Peyer's patch (tissue), 4 donors: ENCODE measurements around the gene CELF6. TPM values are rescaled to one million over a fixed set of nuclear protein-coding genes. Genes with fewer than 3 reads are reported as not detected.

ENCODE experiments used
- DNase-seq, 3 donors: peaks; one replicate each; pipeline ENCODE4 v3.0.0-alpha.2; 2017 to 2019
- H3K27ac ChIP-seq, 4 donors: fragments of 200-600 bp; sonication (generic); one replicate each; pipeline ENCODE4 v1.5.1; 2016 to 2019
- H3K27me3 ChIP-seq, 2 donors: fragments of 200-600 bp; sonication (generic); one replicate each; pipeline ENCODE4 v1.5.1; 2019
- H3K36me3 ChIP-seq, 3 donors: fragments of 200-600 bp; sonication (generic); one replicate each; pipeline ENCODE4 v1.5.1; 2016 to 2019
- H3K4me1 ChIP-seq, 4 donors: fragments of 200-600 bp; sonication (generic); one replicate each; pipeline ENCODE4 v1.5.1; 2016 to 2019
- H3K4me3 ChIP-seq, 4 donors: fragments of 200-600 bp; sonication (generic); 1 replicate in 3 of 4; 2 replicates in 1 of 4; pipeline ENCODE4 v1.5.1; 2016 to 2019; ENCODE audit warnings: mild to moderate bottlenecking in 1 of 4
- H3K9me3 ChIP-seq, 4 donors: fragments of 200-600 bp; sonication (generic); one replicate each; pipeline ENCODE4 v1.5.1; 2016 to 2019; ENCODE audit warnings: mild to moderate bottlenecking in 1 of 4
- POLR2A ChIP-seq, 2 donors: fragments of 450-650 bp; IDR thresholded peaks; one replicate each; pipeline ENCODE4 v1.5.1; 2017; ENCODE audit warnings: antibody characterized with exemption in 2 of 2, mild to moderate bottlenecking in 2 of 2, moderate library complexity in 2 of 2
- total RNA-seq, 4 donors: library from RNA; depleted of rRNA; stranded (reverse); fragments of >200 nt; gene quantifications; one replicate each; pipeline ENCODE4 v1.1.0, GENCODE V29; 2016
- TF ChIP-seq, protein P1 (sequence below), 6 experiments: fragments of 450-650 bp in 4 of 6; fragments of 200-600 bp in 2 of 6; sonication (generic) in 1 of 6; IDR thresholded peaks; one replicate each; pipeline ENCODE4 v1.5.1; 2017 to 2019; ENCODE audit warnings: antibody characterized with exemption in 6 of 6, mild to moderate bottlenecking in 3 of 6, moderate library complexity in 1 of 6

Gene CELF6
- total RNA-seq, 4 donors from 2014 or later = 1.8 to 3.7 (median 3.6) TPM; not detected in 1

GRCh38 chr15:72358121-72358520, 38.2 kb upstream of the CELF6 start:
- no peak for TF ChIP-seq POLR2A (IDR thresholded peaks at IDR 0.05)
- TF ChIP-seq, protein P1, sequence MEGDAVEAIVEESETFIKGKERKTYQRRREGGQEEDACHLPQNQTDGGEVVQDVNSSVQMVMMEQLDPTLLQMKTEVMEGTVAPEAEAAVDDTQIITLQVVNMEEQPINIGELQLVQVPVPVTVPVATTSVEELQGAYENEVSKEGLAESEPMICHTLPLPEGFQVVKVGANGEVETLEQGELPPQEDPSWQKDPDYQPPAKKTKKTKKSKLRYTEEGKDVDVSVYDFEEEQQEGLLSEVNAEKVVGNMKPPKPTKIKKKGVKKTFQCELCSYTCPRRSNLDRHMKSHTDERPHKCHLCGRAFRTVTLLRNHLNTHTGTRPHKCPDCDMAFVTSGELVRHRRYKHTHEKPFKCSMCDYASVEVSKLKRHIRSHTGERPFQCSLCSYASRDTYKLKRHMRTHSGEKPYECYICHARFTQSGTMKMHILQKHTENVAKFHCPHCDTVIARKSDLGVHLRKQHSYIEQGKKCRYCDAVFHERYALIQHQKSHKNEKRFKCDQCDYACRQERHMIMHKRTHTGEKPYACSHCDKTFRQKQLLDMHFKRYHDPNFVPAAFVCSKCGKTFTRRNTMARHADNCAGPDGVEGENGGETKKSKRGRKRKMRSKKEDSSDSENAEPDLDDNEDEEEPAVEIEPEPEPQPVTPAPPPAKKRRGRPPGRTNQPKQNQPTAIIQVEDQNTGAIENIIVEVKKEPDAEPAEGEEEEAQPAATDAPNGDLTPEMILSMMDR (IDR thresholded peaks at IDR 0.05) = no peak

DNA sequence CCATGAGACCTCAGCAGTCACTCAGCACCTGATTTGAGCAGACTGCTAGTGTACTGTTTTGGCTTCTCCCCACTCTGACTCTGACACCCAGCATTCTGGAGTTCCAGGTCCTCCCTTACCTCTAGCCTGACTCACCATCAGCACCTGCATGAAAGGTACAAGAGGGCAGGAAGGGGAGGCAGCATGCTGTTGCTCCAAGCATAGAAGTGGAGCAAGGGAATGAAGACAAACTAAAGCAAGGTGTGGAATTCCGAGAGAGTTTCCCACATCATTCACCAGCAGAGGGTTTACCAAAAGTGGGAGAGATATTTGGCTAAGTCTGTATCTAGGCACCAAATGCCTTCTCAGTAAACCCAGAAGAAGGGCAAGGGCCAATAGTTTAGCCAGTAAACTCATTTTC, 34.5 kb upstream of the CELF6 start:
- Histone ChIP-seq H3K4me1 (peaks cover 0 to 8% (median 0%) of the 10 kb centered on the region in 4 donors), H3K9me3 (no peaks in the 10 kb centered on the region), H3K27ac (no peak overlapping the region), H3K36me3 (peaks cover 0 to 68% (median 0%) of the 10 kb centered on the region in 3 donors), H3K27me3 (no peaks in the 10 kb centered on the region), H3K4me3 (no peak overlapping the region)
- DNase-seq = no peak
- no peak for TF ChIP-seq POLR2A (IDR thresholded peaks at IDR 0.05)
- TF ChIP-seq, protein P1 (IDR thresholded peaks at IDR 0.05) = no peak

More at GRCh38 chr15:72358121-72358520, 38.2 kb upstream of the CELF6 start:
- DNase-seq = no peak
- no peaks in the 10 kb centered on the region for H3K9me3 ChIP-seq
- peaks cover 0 to 33% (median 0%) of the 10 kb centered on the region in 3 donors for H3K36me3 ChIP-seq
- no peaks in the 10 kb centered on the region for H3K27me3 ChIP-seq
- no peak overlapping the region for H3K27ac ChIP-seq
- peaks cover 0 to 8% (median 0%) of the 10 kb centered on the region in 4 donors for H3K4me1 ChIP-seq
- no peak overlapping the region for H3K4me3 ChIP-seq

DNA sequence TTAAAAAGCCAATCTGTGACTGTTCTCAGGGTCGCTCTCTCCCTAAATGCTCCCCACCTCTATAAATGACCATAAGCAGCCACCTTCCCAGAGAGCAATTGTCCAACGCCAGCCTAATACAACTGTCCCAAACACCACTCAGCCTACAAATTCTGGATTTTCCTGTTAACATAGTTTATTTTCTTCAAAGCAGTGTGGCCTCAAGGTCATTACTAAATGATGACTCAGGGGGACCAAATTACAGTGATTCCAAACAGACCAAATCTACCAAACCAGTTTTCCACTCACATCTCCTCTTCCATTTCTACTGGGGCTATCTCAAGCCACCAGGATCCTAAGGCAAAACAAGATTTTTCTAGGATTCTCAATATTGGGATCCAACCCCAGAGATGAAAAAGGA, 33.3 kb upstream of the CELF6 start:
- peaks cover 0 to 81% (median 0%) of the 10 kb centered on the region in 3 donors for H3K36me3 ChIP-seq

GRCh38 chr15:72345806-72346205, 25.8 kb upstream of the CELF6 start:
- no peak for TF ChIP-seq POLR2A (IDR thresholded peaks at IDR 0.05)
- TF ChIP-seq, protein P1 (IDR thresholded peaks at IDR 0.05) = no peak
- no peak for DNase-seq
- peaks cover 0 to 82% (median 0%) of the 10 kb centered on the region in 3 donors for H3K36me3 ChIP-seq
- H3K4me1 ChIP-seq = no peaks in the 10 kb centered on the region
- no peaks in the 10 kb centered on the region for H3K27me3 ChIP-seq
- H3K27ac ChIP-seq = no peak overlapping the region
- no peak overlapping the region for H3K4me3 ChIP-seq
- H3K9me3 ChIP-seq = no peaks in the 10 kb centered on the region

More for the DNA sequence above, 33.3 kb upstream of the CELF6 start:
- H3K4me3 ChIP-seq = no peak overlapping the region
- no peak overlapping the region for H3K27ac ChIP-seq
- no peak for TF ChIP-seq POLR2A (IDR thresholded peaks at IDR 0.05)
- TF ChIP-seq, protein P1 (IDR thresholded peaks at IDR 0.05) = no peak
- no peak for DNase-seq
- no peaks in the 10 kb centered on the region for H3K9me3 ChIP-seq
- H3K27me3 ChIP-seq = no peaks in the 10 kb centered on the region
- H3K4me1 ChIP-seq = peaks cover 0 to 4% (median 0%) of the 10 kb centered on the region in 4 donors

- peaks cover 0 to 77% (median 0%) of the 10 kb centered on the region in 3 donors for H3K36me3 ChIP-seq
- TF ChIP-seq, protein P1 (IDR thresholded peaks at IDR 0.05) = no peak
- no peak for TF ChIP-seq POLR2A (IDR thresholded peaks at IDR 0.05)
- no peaks in the 10 kb centered on the region for H3K9me3 ChIP-seq
- no peak overlapping the region for H3K27ac ChIP-seq
- no peaks in the 10 kb centered on the region for H3K27me3 ChIP-seq
- DNase-seq = no peak
- no peak overlapping the region for H3K4me3 ChIP-seq
- H3K4me1 ChIP-seq = no peaks in the 10 kb centered on the region
Measured at GRCh38 chr15:72345280-72345679, 25.3 kb upstream of the CELF6 start.

DNA sequence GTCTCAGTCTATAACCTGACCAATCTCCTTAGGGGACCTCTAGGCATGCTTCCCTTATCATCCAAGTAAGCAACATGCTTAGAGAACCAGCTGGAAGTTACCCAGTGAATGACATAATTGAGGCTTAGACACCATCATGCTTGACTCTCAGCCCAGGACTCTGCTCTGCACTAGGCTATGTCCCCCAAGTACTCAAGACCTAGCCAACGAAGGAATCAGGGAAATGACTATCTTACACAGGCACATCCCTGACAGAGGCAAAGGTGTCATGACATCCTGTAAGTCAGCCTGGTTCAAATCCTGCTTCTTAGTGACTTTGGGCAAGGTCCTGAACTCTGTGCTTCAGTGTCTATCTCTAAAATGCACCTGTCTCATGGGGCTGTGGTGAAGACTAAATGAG, 24.6 kb upstream of the CELF6 start:
- TF ChIP-seq POLR2A (IDR thresholded peaks at IDR 0.05) = no peak
- TF ChIP-seq, protein P1 (IDR thresholded peaks at IDR 0.05) = no peak
- peaks cover 0 to 71% (median 0%) of the 10 kb centered on the region in 3 donors for H3K36me3 ChIP-seq
- no peaks in the 10 kb centered on the region for H3K9me3 ChIP-seq
- no peak for DNase-seq
- H3K27ac ChIP-seq = no peak overlapping the region
- H3K4me1 ChIP-seq = no peaks in the 10 kb centered on the region
- H3K4me3 ChIP-seq = no peak overlapping the region
- no peaks in the 10 kb centered on the region for H3K27me3 ChIP-seq
